GM10266 (cell line): ENCODE data around the gene CCDC138.

Source experiments
- DNase-seq: peaks from one replicate; pipeline ENCODE4 v3.0.0; 2012; ENCODE audit errors: extremely low spot score
- CTCF ChIP-seq: IDR thresholded peaks from 2 replicates; pipeline ENCODE4 v1.5.1; 2012; ENCODE audit warnings: mild to moderate bottlenecking, low read depth; ENCODE audit not compliant: control insufficient read depth, insufficient read depth; ENCODE audit errors: missing control alignments

The CCDC138 gene

GRCh38 chr2:108852375-108852774 lies 65.8 kb downstream of the CCDC138 start:
- DNase-seq: no peak
- TF ChIP-seq CTCF: no peak

- DNase-seq: no peak
Measured at GRCh38 chr2:108853421-108853820, 66.8 kb downstream of the CCDC138 start.

GRCh38 chr2:108854484-108854883 lies 67.9 kb downstream of the CCDC138 start:
- no peak for TF ChIP-seq CTCF
- DNase-seq: no peak

More at GRCh38 chr2:108853421-108853820, 66.8 kb downstream of the CCDC138 start:
- no peak for TF ChIP-seq CTCF

- no peak for DNase-seq
- TF ChIP-seq CTCF: no peak
Measured at GRCh38 chr2:108855194-108855593, 68.6 kb downstream of the CCDC138 start.

GRCh38 chr2:108858894-108859293 lies 72.3 kb downstream of the CCDC138 start:
- TF ChIP-seq CTCF: no peak

GRCh38 chr2:108866041-108866440 lies 79.5 kb downstream of the CCDC138 start:
- no peak for TF ChIP-seq CTCF
- no peak for DNase-seq

More at GRCh38 chr2:108858894-108859293, 72.3 kb downstream of the CCDC138 start:
- DNase-seq: no peak

- TF ChIP-seq CTCF: no peak
- no peak for DNase-seq
Measured at GRCh38 chr2:108868911-108869310, 82.3 kb downstream of the CCDC138 start.
